Measurements from ENCODE around the gene BAD.

DNA sequence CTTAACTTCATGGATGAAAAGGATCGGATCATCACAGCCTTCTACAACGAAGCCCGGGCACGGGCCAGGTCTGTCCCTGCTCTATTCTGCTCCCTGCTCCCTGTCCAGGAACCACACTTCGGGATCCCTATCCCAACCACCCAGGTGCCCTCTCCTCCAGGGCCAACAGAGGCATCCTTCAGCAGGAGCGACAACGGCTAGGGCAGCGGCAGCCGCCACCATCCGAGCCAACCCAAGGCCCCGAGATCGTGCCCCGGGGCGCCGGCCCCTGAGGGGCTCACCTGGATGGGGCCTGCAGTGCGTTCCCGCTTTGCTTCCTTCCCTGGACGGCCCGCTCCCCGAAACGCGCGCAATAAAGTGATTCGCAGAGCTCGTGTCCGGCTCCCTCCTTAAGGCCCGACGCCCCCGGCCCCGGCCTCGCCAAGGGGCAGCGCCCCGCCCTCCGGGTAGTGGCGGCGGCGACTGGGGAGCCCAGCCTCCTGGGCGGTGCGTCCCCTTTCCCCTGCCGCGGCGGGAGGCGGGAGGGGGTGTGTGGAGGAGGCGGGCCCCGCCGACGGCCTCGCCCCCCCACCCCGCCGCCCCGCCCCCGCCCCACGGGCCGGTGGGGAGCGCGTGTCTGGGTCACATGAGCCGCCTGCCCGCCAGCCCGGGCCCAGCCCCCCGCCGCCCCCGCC is 50.4 kb downstream of the BAD start, which contains the start of gene VEGFB:
- TF ChIP-seq, protein P1, sequence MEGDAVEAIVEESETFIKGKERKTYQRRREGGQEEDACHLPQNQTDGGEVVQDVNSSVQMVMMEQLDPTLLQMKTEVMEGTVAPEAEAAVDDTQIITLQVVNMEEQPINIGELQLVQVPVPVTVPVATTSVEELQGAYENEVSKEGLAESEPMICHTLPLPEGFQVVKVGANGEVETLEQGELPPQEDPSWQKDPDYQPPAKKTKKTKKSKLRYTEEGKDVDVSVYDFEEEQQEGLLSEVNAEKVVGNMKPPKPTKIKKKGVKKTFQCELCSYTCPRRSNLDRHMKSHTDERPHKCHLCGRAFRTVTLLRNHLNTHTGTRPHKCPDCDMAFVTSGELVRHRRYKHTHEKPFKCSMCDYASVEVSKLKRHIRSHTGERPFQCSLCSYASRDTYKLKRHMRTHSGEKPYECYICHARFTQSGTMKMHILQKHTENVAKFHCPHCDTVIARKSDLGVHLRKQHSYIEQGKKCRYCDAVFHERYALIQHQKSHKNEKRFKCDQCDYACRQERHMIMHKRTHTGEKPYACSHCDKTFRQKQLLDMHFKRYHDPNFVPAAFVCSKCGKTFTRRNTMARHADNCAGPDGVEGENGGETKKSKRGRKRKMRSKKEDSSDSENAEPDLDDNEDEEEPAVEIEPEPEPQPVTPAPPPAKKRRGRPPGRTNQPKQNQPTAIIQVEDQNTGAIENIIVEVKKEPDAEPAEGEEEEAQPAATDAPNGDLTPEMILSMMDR (IDR thresholded peaks at IDR 0.05 in 4 of 5, conservative IDR thresholded peaks at IDR 0.05 in 1 of 5), result no peak
- peak; percentile 29 to 40 for TF ChIP-seq POLR2A (IDR thresholded peaks at IDR 0.05)
